ENCODE results near the gene NMT1. TPM values are rescaled to one million over a fixed set of nuclear protein-coding genes. Genes with fewer than 3 reads are reported as not detected.

Gene NMT1
- total and polyA plus RNA-seq, 2 of the 13 experiments (the other 11 are each of a cell fraction or from before 2014, with no cell fraction given) = 75.7 to 142 TPM

DNA sequence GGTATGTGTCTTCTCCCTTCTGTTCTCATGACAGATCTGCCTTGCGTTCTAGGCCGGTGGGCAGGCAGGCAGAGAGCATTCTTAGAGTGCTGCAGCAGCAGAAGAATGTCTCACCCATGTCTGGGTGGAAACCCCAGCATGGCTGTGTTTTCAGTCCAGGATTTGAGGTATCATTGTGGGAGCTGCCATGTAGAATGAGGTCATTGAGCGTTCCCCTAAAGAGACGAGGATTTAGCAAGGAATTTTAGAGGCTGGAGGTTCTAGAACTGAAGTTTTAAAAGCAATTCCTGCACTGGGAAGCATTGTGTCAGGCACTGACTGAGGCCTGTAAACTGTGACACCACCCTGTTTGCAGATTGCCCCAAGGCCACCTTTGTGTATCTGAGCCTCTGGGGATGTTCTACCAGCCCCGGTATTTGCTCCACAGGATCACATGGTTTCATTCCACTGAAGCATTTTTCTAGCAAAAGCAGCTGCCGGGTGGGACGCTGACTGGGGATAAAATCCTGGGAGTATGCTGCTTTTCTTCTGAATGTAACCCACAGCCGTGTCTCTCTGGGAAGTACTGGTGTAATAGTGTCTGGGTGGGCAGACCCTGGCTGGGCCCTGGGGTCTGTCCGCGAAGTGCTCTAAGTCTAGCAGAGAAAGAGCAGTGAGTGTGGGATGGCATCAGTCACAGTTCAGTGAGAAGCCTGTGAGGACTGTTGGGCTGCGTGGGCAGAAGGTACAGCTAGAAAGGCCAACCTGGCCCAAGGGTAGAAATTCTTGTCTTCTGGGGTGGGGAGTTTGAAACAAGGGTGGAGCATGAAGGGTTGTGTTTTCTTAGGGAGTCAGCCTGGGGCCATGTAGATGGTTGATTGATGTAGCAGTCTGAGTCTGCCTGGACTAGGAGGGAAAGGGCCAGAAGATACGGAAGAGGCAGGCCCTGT, 41.0 kb downstream of the NMT1 start (continued):
- TF ChIP-seq, protein P1, sequence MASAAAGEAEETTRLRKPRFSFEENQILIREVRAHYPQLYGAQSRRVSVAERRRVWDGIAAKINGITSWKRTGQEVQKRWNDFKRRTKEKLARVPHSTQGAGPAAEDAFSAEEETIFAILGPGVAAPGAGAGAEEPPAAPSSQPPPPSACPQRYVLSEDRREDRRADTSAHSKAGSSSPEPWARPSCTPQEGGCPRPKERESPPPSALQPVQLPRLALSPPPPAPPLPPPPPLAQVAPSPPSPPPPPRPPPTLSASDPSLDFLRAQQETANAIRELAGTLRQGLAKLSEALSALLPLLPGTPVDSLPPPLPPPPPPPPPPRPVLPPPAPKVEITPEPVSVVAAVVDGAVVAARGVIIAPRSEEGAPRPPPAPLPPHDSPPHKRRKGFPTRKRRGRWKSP (CRISPR knock-in tag; IDR thresholded peaks at IDR 0.05) = peak; percentile 57; the same call in 1 of the 2 replicates
- no peak for TF ChIP-seq ZSCAN31 (CRISPR knock-in tag; IDR thresholded peaks at IDR 0.05; ENCODE audit: low read depth)
- TF ChIP-seq ZNF451 (CRISPR knock-in tag; IDR thresholded peaks at IDR 0.05) = 0 out of 2 replicates have a peak, but pooled peaks have one; percentile 41
- peak; percentile 39; the same call in 1 of the 2 replicates for TF ChIP-seq RARA (CRISPR knock-in tag; IDR thresholded peaks at IDR 0.05)
- TF ChIP-seq, protein P2, sequence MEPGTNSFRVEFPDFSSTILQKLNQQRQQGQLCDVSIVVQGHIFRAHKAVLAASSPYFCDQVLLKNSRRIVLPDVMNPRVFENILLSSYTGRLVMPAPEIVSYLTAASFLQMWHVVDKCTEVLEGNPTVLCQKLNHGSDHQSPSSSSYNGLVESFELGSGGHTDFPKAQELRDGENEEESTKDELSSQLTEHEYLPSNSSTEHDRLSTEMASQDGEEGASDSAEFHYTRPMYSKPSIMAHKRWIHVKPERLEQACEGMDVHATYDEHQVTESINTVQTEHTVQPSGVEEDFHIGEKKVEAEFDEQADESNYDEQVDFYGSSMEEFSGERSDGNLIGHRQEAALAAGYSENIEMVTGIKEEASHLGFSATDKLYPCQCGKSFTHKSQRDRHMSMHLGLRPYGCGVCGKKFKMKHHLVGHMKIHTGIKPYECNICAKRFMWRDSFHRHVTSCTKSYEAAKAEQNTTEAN (CRISPR knock-in tag; conservative IDR thresholded peaks at IDR 0.05) = 0 out of 2 replicates have a peak, but pooled peaks have one; percentile 33
- TF ChIP-seq TMF1 (CRISPR knock-in tag; IDR thresholded peaks at IDR 0.05; ENCODE audit: low read depth) = no peak
- peak; percentile 80; the same call in 1 of the 2 replicates for TF ChIP-seq ZNF335 (CRISPR knock-in tag; IDR thresholded peaks at IDR 0.05)
- no peak for TF ChIP-seq ZNF644 (CRISPR knock-in tag; IDR thresholded peaks at IDR 0.05; ENCODE audit: low read depth)
- no peak for TF ChIP-seq ZNF20 (CRISPR knock-in tag; IDR thresholded peaks at IDR 0.05)
- no peak; the same call in 1 of the 2 replicates for TF ChIP-seq TSC22D2 (CRISPR knock-in tag; IDR thresholded peaks at IDR 0.05; ENCODE audit: borderline replicate concordance)
- TF ChIP-seq, protein P3, sequence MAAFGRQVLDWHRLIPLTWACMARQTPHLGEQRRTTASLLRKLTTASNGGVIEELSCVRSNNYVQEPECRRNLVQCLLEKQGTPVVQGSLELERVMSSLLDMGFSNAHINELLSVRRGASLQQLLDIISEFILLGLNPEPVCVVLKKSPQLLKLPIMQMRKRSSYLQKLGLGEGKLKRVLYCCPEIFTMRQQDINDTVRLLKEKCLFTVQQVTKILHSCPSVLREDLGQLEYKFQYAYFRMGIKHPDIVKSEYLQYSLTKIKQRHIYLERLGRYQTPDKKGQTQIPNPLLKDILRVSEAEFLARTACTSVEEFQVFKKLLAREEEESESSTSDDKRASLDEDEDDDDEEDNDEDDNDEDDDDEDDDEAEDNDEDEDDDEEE (CRISPR knock-in tag; IDR thresholded peaks at IDR 0.05) = peak; percentile 55; the same call in 1 of the 2 replicates
- TF ChIP-seq, protein P4, sequence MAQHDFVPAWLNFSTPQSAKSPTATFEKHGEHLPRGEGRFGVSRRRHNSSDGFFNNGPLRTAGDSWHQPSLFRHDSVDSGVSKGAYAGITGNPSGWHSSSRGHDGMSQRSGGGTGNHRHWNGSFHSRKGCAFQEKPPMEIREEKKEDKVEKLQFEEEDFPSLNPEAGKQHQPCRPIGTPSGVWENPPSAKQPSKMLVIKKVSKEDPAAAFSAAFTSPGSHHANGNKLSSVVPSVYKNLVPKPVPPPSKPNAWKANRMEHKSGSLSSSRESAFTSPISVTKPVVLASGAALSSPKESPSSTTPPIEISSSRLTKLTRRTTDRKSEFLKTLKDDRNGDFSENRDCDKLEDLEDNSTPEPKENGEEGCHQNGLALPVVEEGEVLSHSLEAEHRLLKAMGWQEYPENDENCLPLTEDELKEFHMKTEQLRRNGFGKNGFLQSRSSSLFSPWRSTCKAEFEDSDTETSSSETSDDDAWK (CRISPR knock-in tag; IDR thresholded peaks at IDR 0.05) = no peak
- TF ChIP-seq, protein P5, sequence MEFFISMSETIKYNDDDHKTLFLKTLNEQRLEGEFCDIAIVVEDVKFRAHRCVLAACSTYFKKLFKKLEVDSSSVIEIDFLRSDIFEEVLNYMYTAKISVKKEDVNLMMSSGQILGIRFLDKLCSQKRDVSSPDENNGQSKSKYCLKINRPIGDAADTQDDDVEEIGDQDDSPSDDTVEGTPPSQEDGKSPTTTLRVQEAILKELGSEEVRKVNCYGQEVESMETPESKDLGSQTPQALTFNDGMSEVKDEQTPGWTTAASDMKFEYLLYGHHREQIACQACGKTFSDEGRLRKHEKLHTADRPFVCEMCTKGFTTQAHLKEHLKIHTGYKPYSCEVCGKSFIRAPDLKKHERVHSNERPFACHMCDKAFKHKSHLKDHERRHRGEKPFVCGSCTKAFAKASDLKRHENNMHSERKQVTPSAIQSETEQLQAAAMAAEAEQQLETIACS (CRISPR knock-in tag; IDR thresholded peaks at IDR 0.05) = no peak
- no peak for TF ChIP-seq LCORL (IDR thresholded peaks at IDR 0.05)
- peak; percentile 83 for TF ChIP-seq LCORL (CRISPR knock-in tag; IDR thresholded peaks at IDR 0.05)
- peak; percentile 71 for TF ChIP-seq RXRB (CRISPR knock-in tag; IDR thresholded peaks at IDR 0.05; ENCODE audit: borderline replicate concordance)
- TF ChIP-seq RBFOX2 (IDR thresholded peaks at IDR 0.05; ENCODE audit: low read depth, low read length) = no peak
- TF ChIP-seq TCF7L2 (IDR thresholded peaks at IDR 0.05; ENCODE audit: low read depth, low read length) = no peak
- no peak for TF ChIP-seq TRIM24 (CRISPR knock-in tag; IDR thresholded peaks at IDR 0.05)
- TF ChIP-seq, protein P6, sequence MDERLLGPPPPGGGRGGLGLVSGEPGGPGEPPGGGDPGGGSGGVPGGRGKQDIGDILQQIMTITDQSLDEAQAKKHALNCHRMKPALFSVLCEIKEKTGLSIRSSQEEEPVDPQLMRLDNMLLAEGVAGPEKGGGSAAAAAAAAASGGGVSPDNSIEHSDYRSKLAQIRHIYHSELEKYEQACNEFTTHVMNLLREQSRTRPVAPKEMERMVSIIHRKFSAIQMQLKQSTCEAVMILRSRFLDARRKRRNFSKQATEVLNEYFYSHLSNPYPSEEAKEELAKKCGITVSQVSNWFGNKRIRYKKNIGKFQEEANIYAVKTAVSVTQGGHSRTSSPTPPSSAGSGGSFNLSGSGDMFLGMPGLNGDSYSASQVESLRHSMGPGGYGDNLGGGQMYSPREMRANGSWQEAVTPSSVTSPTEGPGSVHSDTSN (CRISPR knock-in tag; IDR thresholded peaks at IDR 0.05) = 0 out of 2 replicates have a peak, but pooled peaks have one; percentile 6
- no peak for TF ChIP-seq HHEX (CRISPR knock-in tag; IDR thresholded peaks at IDR 0.05)

Measured in HepG2 (cell line).